CD4-positive, alpha-beta T cell treated with Interleukin-2 at 100 ng/mL for 4 hours (primary cell): ENCODE data around the gene HBM.
"Not testable (repeated sequence)": the region's sequence is repeated elsewhere in the genome, so short reads cannot be mapped to it uniquely, and the experiment has no call there.

Source experiments
- DNase-seq: peaks from one replicate; pipeline ENCODE4 v3.0.0-alpha.2; 2020; ENCODE audit warnings: low spot score

HBM gene

GRCh38 chr16:146646-147045 lies 19.1 kb upstream of the HBM start:
- no peak for DNase-seq

GRCh38 chr16:149024-149660 lies 16.6 kb upstream of the HBM start:
- DNase-seq = no peak

- no peak for DNase-seq
These were observed 13.3 kb upstream of the HBM start, which contains the start of gene HBZ for GRCh38 chr16:152141-153128. HBZ (plus strand) TSS chr16:152644; CDS start chr16:152910, 266 bp downstream.

GRCh38 chr16:153129-153521 lies 12.7 kb upstream of the HBM start:
- not testable (repeated sequence) for DNase-seq

GRCh38 chr16:153550-154216 lies 12.1 kb upstream of the HBM start:
- DNase-seq = not testable (repeated sequence)

- no peak for DNase-seq
These were observed 11.4 kb upstream of the HBM start for GRCh38 chr16:154217-155030.

- no peak for DNase-seq
These were observed 10.8 kb upstream of the HBM start for GRCh38 chr16:155031-155398.

GRCh38 chr16:159136-159849 lies 6.5 kb upstream of the HBM start:
- no peak for DNase-seq

- not testable (repeated sequence) for DNase-seq
These were observed 5.5 kb upstream of the HBM start for GRCh38 chr16:160242-160641.

- DNase-seq = no peak
These were observed 5.0 kb upstream of the HBM start for GRCh38 chr16:160691-161190.

GRCh38 chr16:162271-162991 lies 3.3 kb upstream of the HBM start:
- DNase-seq = no peak

- not testable (repeated sequence) for DNase-seq
These were observed 2.6 kb upstream of the HBM start for GRCh38 chr16:163139-163538.

GRCh38 chr16:163696-164095 lies 2.1 kb upstream of the HBM start:
- not testable (repeated sequence) for DNase-seq

GRCh38 chr16:164134-164823 lies 1.5 kb upstream of the HBM start:
- not testable (repeated sequence) for DNase-seq

- no peak for DNase-seq
These were observed 795 bp upstream of the HBM start for GRCh38 chr16:164827-165538.

- no peak for DNase-seq
These were observed 770 bp downstream of the HBM start for GRCh38 chr16:166375-167121.

GRCh38 chr16:167122-167690 lies 1.4 kb downstream of the HBM start:
- DNase-seq = no peak

- no peak for DNase-seq
These were observed 2.6 kb downstream of the HBM start for GRCh38 chr16:168424-168823.
